Right lobe of liver (tissue), 4 donors: ENCODE results near the gene M1AP.

Experiments used
- POLR2A ChIP-seq: fragments of 450-650 bp; IDR thresholded peaks from one replicate; pipeline ENCODE4 v1.6.1; 2017; ENCODE audit warnings: antibody characterized with exemption, mild to moderate bottlenecking
- TF ChIP-seq, protein P1 (sequence below), 4 donors: fragments of 200-600 bp in 3 of 4; fragments of 450-650 bp in 1 of 4; IDR thresholded peaks; one replicate each; pipeline versions ENCODE4 v1.5.1 to v1.8.0; 2016 to 2022; ENCODE audit warnings: antibody characterized with exemption in 4 of 4, mild to moderate bottlenecking in 2 of 4
- donor health status: DM: no; HTN: no; CAD: no.
- donor health status: DM: no; HTN: no; CAD: no.
- donor health status: DM: no; HTN: yes; CAD: no.

DNA sequence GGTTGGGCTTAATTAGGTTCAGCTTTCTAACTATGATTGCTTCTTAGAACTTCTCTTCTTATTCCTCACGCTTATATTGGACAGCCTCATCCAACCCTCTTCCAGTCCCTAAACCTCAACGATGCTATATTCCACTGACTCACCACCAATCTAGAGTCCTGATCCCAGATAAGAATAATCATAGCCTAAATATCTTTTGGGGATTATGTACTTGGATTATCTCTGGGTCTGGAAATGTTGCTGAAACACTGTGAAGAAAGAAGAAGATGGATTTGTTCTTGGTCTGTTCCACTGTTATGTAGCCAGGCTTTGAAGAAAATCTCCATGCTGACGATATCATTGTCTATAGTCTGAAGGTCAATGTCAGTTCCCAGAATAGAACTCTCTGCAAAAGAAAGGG, 66.7 kb downstream of the M1AP start:
- TF ChIP-seq POLR2A = no peak
- TF ChIP-seq, protein P1, sequence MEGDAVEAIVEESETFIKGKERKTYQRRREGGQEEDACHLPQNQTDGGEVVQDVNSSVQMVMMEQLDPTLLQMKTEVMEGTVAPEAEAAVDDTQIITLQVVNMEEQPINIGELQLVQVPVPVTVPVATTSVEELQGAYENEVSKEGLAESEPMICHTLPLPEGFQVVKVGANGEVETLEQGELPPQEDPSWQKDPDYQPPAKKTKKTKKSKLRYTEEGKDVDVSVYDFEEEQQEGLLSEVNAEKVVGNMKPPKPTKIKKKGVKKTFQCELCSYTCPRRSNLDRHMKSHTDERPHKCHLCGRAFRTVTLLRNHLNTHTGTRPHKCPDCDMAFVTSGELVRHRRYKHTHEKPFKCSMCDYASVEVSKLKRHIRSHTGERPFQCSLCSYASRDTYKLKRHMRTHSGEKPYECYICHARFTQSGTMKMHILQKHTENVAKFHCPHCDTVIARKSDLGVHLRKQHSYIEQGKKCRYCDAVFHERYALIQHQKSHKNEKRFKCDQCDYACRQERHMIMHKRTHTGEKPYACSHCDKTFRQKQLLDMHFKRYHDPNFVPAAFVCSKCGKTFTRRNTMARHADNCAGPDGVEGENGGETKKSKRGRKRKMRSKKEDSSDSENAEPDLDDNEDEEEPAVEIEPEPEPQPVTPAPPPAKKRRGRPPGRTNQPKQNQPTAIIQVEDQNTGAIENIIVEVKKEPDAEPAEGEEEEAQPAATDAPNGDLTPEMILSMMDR (IDR thresholded peaks at IDR 0.05) = no peak
